ENCODE results near the gene CCDC159. TPM values are rescaled to one million over a fixed set of nuclear protein-coding genes. Genes with fewer than 3 reads are reported as not detected.

The CCDC159 gene
- total RNA-seq, 2 donors from 2014 or later = 12.2 to 15.2 TPM

DNA sequence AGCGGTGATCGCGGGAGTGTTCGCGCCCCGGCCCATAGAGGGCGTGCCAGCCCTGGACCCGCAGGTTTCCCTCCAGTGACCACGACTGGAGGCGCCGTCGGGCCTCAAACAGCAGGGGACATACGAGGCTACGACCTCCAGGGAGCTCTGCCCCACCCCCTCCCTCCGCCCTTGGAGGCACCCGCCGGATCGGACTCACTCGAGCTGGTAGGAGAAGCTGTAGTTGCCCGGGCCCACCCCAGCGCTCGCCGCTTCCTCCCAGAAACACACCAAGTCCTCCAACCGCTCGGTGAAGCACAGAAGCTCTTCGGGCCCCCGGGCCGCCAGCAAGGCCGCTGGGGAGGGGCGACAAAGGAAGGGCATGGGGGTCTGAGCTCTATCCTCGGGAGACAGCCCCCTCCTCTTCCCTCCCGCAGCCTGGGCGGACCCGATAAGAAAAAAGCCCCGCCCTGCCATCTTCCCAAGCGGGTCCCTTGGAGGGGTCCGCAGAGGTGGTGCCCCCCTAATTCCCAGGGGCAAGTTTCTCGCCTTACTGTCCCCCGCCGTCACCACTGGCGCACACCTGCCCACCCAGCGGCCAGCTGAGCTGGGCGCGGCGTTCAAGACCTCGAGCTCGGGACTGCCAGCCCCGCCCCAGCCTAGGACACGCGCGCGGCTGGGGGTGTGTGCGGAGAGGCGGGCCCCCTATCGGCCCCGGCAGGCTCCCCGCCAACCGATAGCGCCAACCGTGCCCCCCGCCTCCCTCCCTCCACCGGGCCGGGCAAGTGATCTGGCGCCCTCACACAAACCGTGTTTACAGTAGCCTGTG is 36.8 kb downstream of the CCDC159 start:
- H3K4me1 Mint-ChIP-seq = peaks cover 5% of the 10 kb centered on the region
- peak overlapping the region; percentile 81 for H3K27ac Mint-ChIP-seq
- Histone ChIP-seq H3K4me1 (ENCODE audit: control insufficient read depth, insufficient read depth, low read length) (no peaks in the 10 kb centered on the region), H3K36me3 (ENCODE audit: control insufficient read depth, insufficient read depth, low read length) (peaks cover 12% of the 10 kb centered on the region), H3K9ac (ENCODE audit: extremely low read depth, low read length, poor library complexity, severe bottlenecking) (peak overlapping the region; percentile 41), H3K27me3 (ENCODE audit: control insufficient read depth, insufficient read depth, low read length, poor library complexity, severe bottlenecking) (no peaks in the 10 kb centered on the region), H3K27ac (ENCODE audit: low read depth, low read length) (no peak overlapping the region), H3K4me3 (ENCODE audit: low read length) (peak overlapping the region; percentile 83), H3K9me3 (ENCODE audit: control insufficient read depth, low read length) (no peaks in the 10 kb centered on the region)
- TF ChIP-seq, protein P1, sequence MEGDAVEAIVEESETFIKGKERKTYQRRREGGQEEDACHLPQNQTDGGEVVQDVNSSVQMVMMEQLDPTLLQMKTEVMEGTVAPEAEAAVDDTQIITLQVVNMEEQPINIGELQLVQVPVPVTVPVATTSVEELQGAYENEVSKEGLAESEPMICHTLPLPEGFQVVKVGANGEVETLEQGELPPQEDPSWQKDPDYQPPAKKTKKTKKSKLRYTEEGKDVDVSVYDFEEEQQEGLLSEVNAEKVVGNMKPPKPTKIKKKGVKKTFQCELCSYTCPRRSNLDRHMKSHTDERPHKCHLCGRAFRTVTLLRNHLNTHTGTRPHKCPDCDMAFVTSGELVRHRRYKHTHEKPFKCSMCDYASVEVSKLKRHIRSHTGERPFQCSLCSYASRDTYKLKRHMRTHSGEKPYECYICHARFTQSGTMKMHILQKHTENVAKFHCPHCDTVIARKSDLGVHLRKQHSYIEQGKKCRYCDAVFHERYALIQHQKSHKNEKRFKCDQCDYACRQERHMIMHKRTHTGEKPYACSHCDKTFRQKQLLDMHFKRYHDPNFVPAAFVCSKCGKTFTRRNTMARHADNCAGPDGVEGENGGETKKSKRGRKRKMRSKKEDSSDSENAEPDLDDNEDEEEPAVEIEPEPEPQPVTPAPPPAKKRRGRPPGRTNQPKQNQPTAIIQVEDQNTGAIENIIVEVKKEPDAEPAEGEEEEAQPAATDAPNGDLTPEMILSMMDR (conservative IDR thresholded peaks at IDR 0.05) = peak; percentile 93
- H3K9me3 Mint-ChIP-seq = no peaks in the 10 kb centered on the region
- DNase-seq = peak; percentile 94
- H3K4me3 Mint-ChIP-seq = peak overlapping the region; percentile 74
- 0 to 2% methylated on average over 11 to 65 of the region's 65 CpGs for WGBS, 2 experiments (ENCODE audit: insufficient coverage in 1 of 2, insufficient read length in 1 of 2)
- H3K36me3 Mint-ChIP-seq (ENCODE audit: low read depth) = peaks cover 13% of the 10 kb centered on the region
- no peaks in the 10 kb centered on the region for H3K27me3 Mint-ChIP-seq (ENCODE audit: insufficient read depth)

DNA sequence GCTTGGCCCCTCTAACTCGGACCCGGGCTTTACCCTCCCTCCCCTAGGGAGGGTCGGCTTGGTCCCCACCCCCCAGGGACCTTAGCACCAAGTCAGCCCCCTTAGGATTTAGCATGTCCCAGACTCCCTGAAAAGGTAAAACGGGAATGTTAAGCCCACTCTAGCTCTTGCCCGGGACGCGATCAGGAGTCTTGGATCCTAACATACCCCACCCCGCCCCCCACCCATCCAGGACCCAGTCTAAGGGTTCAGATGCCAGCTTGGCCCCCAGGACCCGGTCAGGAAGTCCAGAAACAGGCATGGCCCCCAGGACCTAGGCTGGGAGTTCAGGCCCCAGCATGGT is 37.4 kb downstream of the CCDC159 start:
- Mint-ChIP-seq H3K4me3 (peak overlapping the region; percentile 74), H3K4me1 (peaks cover 5% of the 10 kb centered on the region), H3K27me3 (ENCODE audit: insufficient read depth) (no peaks in the 10 kb centered on the region), H3K36me3 (ENCODE audit: low read depth) (peaks cover 9% of the 10 kb centered on the region), H3K9me3 (no peaks in the 10 kb centered on the region), H3K27ac (peak overlapping the region; percentile 61)
- H3K27me3 ChIP-seq (ENCODE audit: control insufficient read depth, insufficient read depth, low read length, poor library complexity, severe bottlenecking) = no peaks in the 10 kb centered on the region
- peaks cover 7% of the 10 kb centered on the region for H3K36me3 ChIP-seq (ENCODE audit: control insufficient read depth, insufficient read depth, low read length)
- DNase-seq = no peak
- 0% methylated on average over 4 to 9 of the region's 9 CpGs for WGBS, 2 experiments (ENCODE audit: insufficient coverage in 1 of 2, insufficient read length in 1 of 2)
- TF ChIP-seq, protein P1 (conservative IDR thresholded peaks at IDR 0.05) = no peak
- H3K27ac ChIP-seq (ENCODE audit: low read depth, low read length) = no peak overlapping the region
- peak overlapping the region; percentile 41 for H3K9ac ChIP-seq (ENCODE audit: extremely low read depth, low read length, poor library complexity, severe bottlenecking)
- peak overlapping the region; percentile 83 for H3K4me3 ChIP-seq (ENCODE audit: low read length)
- H3K9me3 ChIP-seq (ENCODE audit: control insufficient read depth, low read length) = no peaks in the 10 kb centered on the region
- no peaks in the 10 kb centered on the region for H3K4me1 ChIP-seq (ENCODE audit: control insufficient read depth, insufficient read depth, low read length)

DNA sequence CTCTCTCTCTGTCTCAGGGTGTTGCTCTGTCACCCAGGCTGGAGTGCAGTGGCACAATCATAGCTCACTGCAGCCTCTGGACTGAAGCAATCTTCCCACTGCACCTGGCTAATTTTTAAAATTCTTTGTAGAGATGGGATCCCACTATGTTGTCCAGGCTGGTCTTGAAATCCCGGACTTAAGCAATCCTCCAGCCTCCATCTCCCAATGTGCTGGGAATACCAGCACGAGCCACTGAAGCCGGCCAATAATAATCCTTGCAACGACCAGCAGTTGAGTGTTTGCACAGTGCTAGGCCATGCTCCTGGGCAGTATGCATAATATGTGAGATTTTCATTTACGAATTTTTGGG is 38.4 kb downstream of the CCDC159 start:
- TF ChIP-seq, protein P1 (conservative IDR thresholded peaks at IDR 0.05) = no peak
- no peak for DNase-seq
- Histone ChIP-seq H3K36me3 (ENCODE audit: control insufficient read depth, insufficient read depth, low read length) (peaks cover 5% of the 10 kb centered on the region), H3K9ac (ENCODE audit: extremely low read depth, low read length, poor library complexity, severe bottlenecking) (no peak overlapping the region), H3K4me1 (ENCODE audit: control insufficient read depth, insufficient read depth, low read length) (no peaks in the 10 kb centered on the region), H3K27me3 (ENCODE audit: control insufficient read depth, insufficient read depth, low read length, poor library complexity, severe bottlenecking) (no peaks in the 10 kb centered on the region), H3K4me3 (ENCODE audit: low read length) (peak overlapping the region; percentile 83), H3K9me3 (ENCODE audit: control insufficient read depth, low read length) (no peaks in the 10 kb centered on the region), H3K27ac (ENCODE audit: low read depth, low read length) (no peak overlapping the region)
- H3K9me3 Mint-ChIP-seq = no peaks in the 10 kb centered on the region
- H3K27ac Mint-ChIP-seq = no peak overlapping the region
- peaks cover 6% of the 10 kb centered on the region for H3K36me3 Mint-ChIP-seq (ENCODE audit: low read depth)
- H3K4me3 Mint-ChIP-seq = peak overlapping the region; percentile 74
- WGBS, 2 experiments (ENCODE audit: insufficient coverage in 1 of 2, insufficient read length in 1 of 2) = 88 to 100% methylated on average over 2 to 5 of the region's 5 CpGs
- peaks cover 5% of the 10 kb centered on the region for H3K4me1 Mint-ChIP-seq
- H3K27me3 Mint-ChIP-seq (ENCODE audit: insufficient read depth) = no peaks in the 10 kb centered on the region

Measured in endodermal cell (in vitro differentiated cells).